Trophoblast cell (in vitro differentiated cells and primary cell): ENCODE data around the gene CEP295NL.

ENCODE experiments used
- DNase-seq, 2 donors: peaks; one replicate each; pipeline ENCODE4 v3.0.0-alpha.2; 2016
- H2AFZ ChIP-seq: 2 replicates; pipeline ENCODE4 v1.6.1; 2013; ENCODE audit warnings: low read length, moderate library complexity, mild to moderate bottlenecking; ENCODE audit not compliant: insufficient read depth, poor library complexity
- H2AK5ac ChIP-seq: 2 replicates; pipeline ENCODE4 v1.6.1; 2013; ENCODE audit warnings: mild to moderate bottlenecking, low read length
- H2BK120ac ChIP-seq: 2 replicates; pipeline ENCODE4 v1.6.1; 2013; ENCODE audit warnings: low read length, mild to moderate bottlenecking, moderate library complexity; ENCODE audit not compliant: insufficient read depth, poor library complexity
- H2BK12ac ChIP-seq: 2 replicates; pipeline ENCODE4 v1.6.1; 2013; ENCODE audit warnings: mild to moderate bottlenecking, low read length, moderate library complexity
- H2BK5ac ChIP-seq: 2 replicates; pipeline ENCODE4 v1.6.1; 2013; ENCODE audit warnings: low read length, low read depth, moderate library complexity, mild to moderate bottlenecking; ENCODE audit not compliant: poor library complexity
- H3K14ac ChIP-seq: 2 replicates; pipeline ENCODE4 v1.6.1; 2013; ENCODE audit warnings: mild to moderate bottlenecking, low read length
- H3K18ac ChIP-seq: 2 replicates; pipeline ENCODE4 v1.6.1; 2013; ENCODE audit warnings: mild to moderate bottlenecking, low read length
- H3K23ac ChIP-seq: 2 replicates; pipeline ENCODE4 v1.6.1; 2013; ENCODE audit warnings: low read length
- H3K27ac ChIP-seq: 2 replicates; pipeline ENCODE4 v1.5.1; 2013; ENCODE audit warnings: low read depth, mild to moderate bottlenecking, inconsistent platforms, low read length, moderate library complexity
- H3K27me3 ChIP-seq: 2 replicates; pipeline ENCODE4 v1.6.1; 2013; ENCODE audit warnings: inconsistent platforms, mild to moderate bottlenecking, low read length, moderate library complexity; ENCODE audit not compliant: insufficient read depth
- H3K36me3 ChIP-seq, 2 experiments: 1 replicate in 1 of 2; 2 replicates in 1 of 2; pipeline ENCODE4 v1.6.1; 2013; ENCODE audit warnings: low read length in 2 of 2, mild to moderate bottlenecking in 2 of 2, moderate library complexity in 1 of 2; ENCODE audit not compliant: insufficient read depth in 2 of 2, control insufficient read depth in 1 of 2
- H3K4ac ChIP-seq: 2 replicates; pipeline ENCODE4 v1.6.1; 2013; ENCODE audit warnings: low read depth, mild to moderate bottlenecking, low read length, moderate library complexity
- H3K4me1 ChIP-seq, 2 experiments: 1 replicate in 1 of 2; 2 replicates in 1 of 2; pipeline ENCODE4 v1.6.1; 2013; ENCODE audit warnings: low read length in 2 of 2, mild to moderate bottlenecking in 2 of 2, moderate library complexity in 1 of 2; ENCODE audit not compliant: insufficient read depth in 2 of 2, control insufficient read depth in 1 of 2
- H3K4me2 ChIP-seq: 2 replicates; pipeline ENCODE4 v1.6.1; 2013; ENCODE audit warnings: inconsistent platforms, mild to moderate bottlenecking, low read length, moderate library complexity
- H3K4me3 ChIP-seq: 2 replicates; pipeline ENCODE4 v1.5.1; 2013; ENCODE audit warnings: mild to moderate bottlenecking, low read depth, low read length, inconsistent platforms
- H3K79me1 ChIP-seq: one replicate; pipeline ENCODE4 v1.6.1; 2013; ENCODE audit warnings: low read length
- H3K79me2 ChIP-seq: 2 replicates; pipeline ENCODE4 v1.6.1; 2013; ENCODE audit warnings: low read length, mild to moderate bottlenecking; ENCODE audit not compliant: control insufficient read depth, insufficient read depth, poor library complexity
- H3K9ac ChIP-seq: 2 replicates; pipeline ENCODE4 v1.6.1; 2013; ENCODE audit warnings: mild to moderate bottlenecking, low read length
- H3K9me3 ChIP-seq: 2 replicates; pipeline ENCODE4 v1.6.1; 2013; ENCODE audit warnings: low read depth, mild to moderate bottlenecking, control low read depth, inconsistent platforms, low read length; ENCODE audit not compliant: insufficient read depth
- H4K12ac ChIP-seq: 2 replicates; pipeline ENCODE4 v1.6.1; 2013; ENCODE audit warnings: low read depth, mild to moderate bottlenecking, low read length, moderate library complexity
- H4K8ac ChIP-seq: 2 replicates; pipeline ENCODE4 v1.6.1; 2013; ENCODE audit warnings: low read depth, mild to moderate bottlenecking, low read length, moderate library complexity
- H4K91ac ChIP-seq: one replicate; pipeline ENCODE4 v1.6.1; 2013; ENCODE audit warnings: low read depth, mild to moderate bottlenecking, low read length, moderate library complexity
- WGBS: extraction: QIAGEN DNeasy Blood & Tissue Kit; methylation state at CpG from one replicate; pipeline ENCODE4 v1.1.7; 2013; ENCODE audit warnings: missing lambda C conversion rate; ENCODE audit not compliant: insufficient read length, insufficient coverage; ENCODE audit errors: extremely low coverage; 5-methylcytosine and 5-hydroxymethylcytosine counted together

Gene CEP295NL

DNA sequence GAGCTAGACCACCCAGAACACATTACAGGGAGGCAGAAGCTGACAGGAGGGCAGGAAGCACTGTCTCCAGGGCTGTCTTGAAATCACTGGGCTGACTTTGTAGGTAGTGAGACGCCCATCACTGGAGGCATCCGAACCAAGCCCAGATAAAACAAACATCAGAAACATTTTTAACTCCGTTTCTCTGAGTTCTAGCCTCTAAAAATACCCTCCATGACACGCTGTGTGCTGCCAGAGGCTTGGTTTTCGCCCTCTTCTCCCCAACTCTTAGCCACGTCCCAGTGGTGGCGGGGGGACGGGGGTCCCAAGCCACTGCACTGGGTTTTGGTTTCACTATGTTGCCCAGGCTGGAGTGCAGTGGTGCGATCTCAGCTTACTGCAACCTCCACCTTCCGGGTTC lies 1.2 kb downstream of the CEP295NL start:
- Histone ChIP-seq H3K9me3 (no peaks in the 10 kb centered on the region), H3K18ac (no peak overlapping the region), H2BK120ac (no peak overlapping the region), H3K9ac (no peak overlapping the region), H3K79me1 (peaks cover 4% of the 10 kb centered on the region), H4K8ac (no peak overlapping the region), H2BK12ac (no peak overlapping the region), H3K4me2 (no peak overlapping the region), H4K12ac (no peak overlapping the region), H3K36me3 (peaks cover 0 to 3% of the 10 kb centered on the region in 2 experiments), H3K4me1 (peaks cover 17 to 24% of the 10 kb centered on the region in 2 experiments), H2AK5ac (no peak overlapping the region), H3K27ac (no peak overlapping the region), H2AFZ (no peak overlapping the region), H3K14ac (no peak overlapping the region), H3K27me3 (no peaks in the 10 kb centered on the region), H2BK5ac (no peak overlapping the region), H3K23ac (no peak overlapping the region), H3K4me3 (no peak overlapping the region), H3K79me2 (peaks cover 4% of the 10 kb centered on the region), H4K91ac (no peak overlapping the region), H3K4ac (no peak overlapping the region)
- no peak for DNase-seq
- no CpG with 5 or more reads among the region's 10 CpGs for WGBS

DNA sequence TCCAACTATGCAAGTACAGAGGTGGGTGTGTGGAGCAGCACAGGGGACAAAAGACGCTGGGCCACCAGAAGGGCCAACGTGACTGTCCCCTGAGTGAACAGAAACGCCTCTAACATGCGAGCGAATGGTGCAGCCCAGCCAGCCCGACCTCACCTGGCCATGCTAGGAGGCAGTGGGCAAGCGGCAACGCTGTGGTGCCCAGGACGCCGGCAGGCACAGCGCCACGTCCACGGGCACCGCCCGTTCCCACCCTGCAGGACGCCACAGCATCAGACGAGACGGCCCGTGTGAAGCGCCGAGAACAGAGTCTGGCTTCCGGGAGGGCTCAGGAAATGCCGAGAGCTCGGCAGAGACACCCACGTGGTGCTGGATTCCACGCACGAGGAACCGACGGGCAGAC lies 2.2 kb downstream of the CEP295NL start:
- H2BK5ac ChIP-seq = no peak overlapping the region

DNA sequence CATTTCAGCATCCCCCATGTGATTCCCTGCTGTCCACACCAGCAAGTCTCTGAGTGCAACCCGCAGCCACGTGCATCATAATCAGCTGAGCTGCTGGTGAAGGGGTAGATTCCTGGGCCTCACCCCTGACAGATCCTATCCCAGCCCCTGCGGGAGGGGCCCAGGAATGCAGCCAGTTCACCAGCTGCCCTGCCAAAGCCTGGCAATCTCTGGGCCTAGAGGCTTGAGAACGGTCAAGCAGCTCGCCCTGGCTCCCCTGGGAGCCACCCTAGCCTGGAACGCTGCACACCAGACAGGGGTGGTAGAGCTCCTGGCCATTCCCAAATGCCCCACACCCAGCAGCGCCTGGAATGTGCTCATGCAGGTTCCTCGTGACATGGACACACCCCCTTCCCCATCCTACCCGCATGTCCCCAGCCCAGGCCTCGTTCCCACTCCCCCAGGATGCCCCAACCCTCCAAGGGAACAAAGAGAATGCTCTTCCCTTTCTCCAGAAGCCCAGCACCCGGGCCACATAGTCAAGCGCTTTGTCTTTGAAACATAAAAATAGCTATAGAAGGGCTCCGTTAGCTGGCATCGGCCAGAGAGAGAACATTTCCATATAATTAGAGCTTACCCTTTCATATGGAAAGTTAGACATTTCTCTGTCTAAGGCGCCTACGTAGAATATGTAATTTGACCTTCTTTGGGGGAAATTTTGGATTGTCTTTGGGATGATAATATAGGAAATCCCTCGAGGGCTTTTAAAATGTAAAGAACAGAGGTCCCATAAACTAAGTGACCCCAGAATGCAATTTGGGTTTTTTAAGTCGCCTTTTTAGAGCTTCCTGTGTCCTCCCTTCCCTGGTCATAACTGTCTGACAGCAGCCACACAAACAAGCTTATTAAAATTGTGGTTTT lies 3.4 kb downstream of the CEP295NL start:
- DNase-seq = peak; percentile 99
- H3K36me3 ChIP-seq = peaks cover 0 to 3% of the 10 kb centered on the region in 2 experiments
- H4K8ac ChIP-seq = no peak overlapping the region

More for the DNA sequence above, 2.2 kb downstream of the CEP295NL start:
- Histone ChIP-seq H3K79me2 (peaks cover 5% of the 10 kb centered on the region), H2AK5ac (peak overlapping the region; percentile 85), H4K91ac (no peak overlapping the region), H2AFZ (no peak overlapping the region), H4K8ac (no peak overlapping the region), H2BK12ac (no peak overlapping the region), H3K4ac (no peak overlapping the region), H3K27ac (no peak overlapping the region), H3K9me3 (no peaks in the 10 kb centered on the region), H4K12ac (peak overlapping the region; percentile 39), H3K4me1 (peaks cover 17 to 28% of the 10 kb centered on the region in 2 experiments), H3K14ac (peak overlapping the region; percentile 56), H3K9ac (no peak overlapping the region), H3K27me3 (no peaks in the 10 kb centered on the region), H3K4me3 (no peak overlapping the region), H3K36me3 (peaks cover 0 to 3% of the 10 kb centered on the region in 2 experiments), H3K18ac (peak overlapping the region; percentile 55), H2BK120ac (no peak overlapping the region), H3K79me1 (peaks cover 4% of the 10 kb centered on the region), H3K4me2 (no peak overlapping the region), H3K23ac (no peak overlapping the region)
- no CpG with 5 or more reads among the region's 29 CpGs for WGBS
- DNase-seq = no peak

GRCh38 chr17:78898947-78899346 lies 4.1 kb downstream of the CEP295NL start:
- H2AK5ac ChIP-seq = no peak overlapping the region
- no peak overlapping the region for H3K4me3 ChIP-seq
- peaks cover 4% of the 10 kb centered on the region for H3K79me1 ChIP-seq
- no peak overlapping the region for H3K4ac ChIP-seq
- peak overlapping the region; percentile 45 for H3K14ac ChIP-seq
- DNase-seq = no peak
- H3K27me3 ChIP-seq = no peaks in the 10 kb centered on the region
- peak overlapping the region; percentile 31 for H3K27ac ChIP-seq
- no peak overlapping the region for H2AFZ ChIP-seq
- H2BK12ac ChIP-seq = no peak overlapping the region
- H2BK5ac ChIP-seq = no peak overlapping the region
- H3K4me2 ChIP-seq = no peak overlapping the region
- no peak overlapping the region for H3K23ac ChIP-seq
- no peak overlapping the region for H4K12ac ChIP-seq
- H3K9me3 ChIP-seq = no peaks in the 10 kb centered on the region
- H3K4me1 ChIP-seq = peaks cover 22 to 27% of the 10 kb centered on the region in 2 experiments
- H3K9ac ChIP-seq = no peak overlapping the region
- peaks cover 5% of the 10 kb centered on the region for H3K79me2 ChIP-seq
- peaks cover 0 to 3% of the 10 kb centered on the region in 2 experiments for H3K36me3 ChIP-seq
- WGBS = no CpG with 5 or more reads among the region's 13 CpGs
- H3K18ac ChIP-seq = peak overlapping the region; percentile 54
- peak overlapping the region; percentile 27 for H2BK120ac ChIP-seq
- H4K91ac ChIP-seq = peak overlapping the region; percentile 64
- no peak overlapping the region for H4K8ac ChIP-seq

More for the DNA sequence above, 3.4 kb downstream of the CEP295NL start:
- peak overlapping the region; percentile 31 for H3K27ac ChIP-seq
- H3K4me3 ChIP-seq = no peak overlapping the region
- no peak overlapping the region for H2AK5ac ChIP-seq
- H3K79me1 ChIP-seq = peaks cover 4% of the 10 kb centered on the region
- no peak overlapping the region for H2BK5ac ChIP-seq
- peaks cover 5% of the 10 kb centered on the region for H3K79me2 ChIP-seq
- peak overlapping the region; percentile 23 for H3K4me2 ChIP-seq
- H3K23ac ChIP-seq = no peak overlapping the region
- no peak overlapping the region for H2AFZ ChIP-seq
- H4K91ac ChIP-seq = no peak overlapping the region
- no peaks in the 10 kb centered on the region for H3K9me3 ChIP-seq
- no CpG with 5 or more reads among the region's 18 CpGs for WGBS
- H3K18ac ChIP-seq = peak overlapping the region; percentile 54
- no peak overlapping the region for H2BK12ac ChIP-seq
- no peak overlapping the region for H3K9ac ChIP-seq
- H3K4ac ChIP-seq = no peak overlapping the region
- H3K27me3 ChIP-seq = no peaks in the 10 kb centered on the region
- H3K14ac ChIP-seq = no peak overlapping the region
- no peak overlapping the region for H2BK120ac ChIP-seq
- H3K4me1 ChIP-seq = peaks cover 22 to 30% of the 10 kb centered on the region in 2 experiments
- H4K12ac ChIP-seq = no peak overlapping the region
